GM12878 (cell line): Measurements from ENCODE around the gene MAN2B1.

Experiments
- BMI1 ChIP-seq: fragments of 450-650 bp; IDR thresholded peaks from 2 replicates; pipeline ENCODE4 v1.6.1; 2016; ENCODE audit warnings: mild to moderate bottlenecking, moderate library complexity, borderline replicate concordance
- CBFB ChIP-seq: IDR thresholded peaks from 2 replicates; pipeline ENCODE4 v1.6.1; 2016; ENCODE audit warnings: antibody characterized with exemption, low read depth
- EZH2 ChIP-seq: IDR thresholded peaks from 2 replicates; pipeline ENCODE4 v1.6.1; 2012; ENCODE audit warnings: low read depth, mild to moderate bottlenecking, control low read depth, inconsistent platforms, low read length, borderline replicate concordance; ENCODE audit not compliant: control insufficient read depth
- NRF1 ChIP-seq: conservative IDR thresholded peaks from 2 replicates; pipeline ENCODE4 v1.6.1; 2011; ENCODE audit warnings: mild to moderate bottlenecking, low read depth, low read length, improper control_type of control experiment
- PML ChIP-seq: IDR thresholded peaks from 2 replicates; pipeline ENCODE4 v1.6.1; 2012; ENCODE audit warnings: low read length, inconsistent platforms

DNA sequence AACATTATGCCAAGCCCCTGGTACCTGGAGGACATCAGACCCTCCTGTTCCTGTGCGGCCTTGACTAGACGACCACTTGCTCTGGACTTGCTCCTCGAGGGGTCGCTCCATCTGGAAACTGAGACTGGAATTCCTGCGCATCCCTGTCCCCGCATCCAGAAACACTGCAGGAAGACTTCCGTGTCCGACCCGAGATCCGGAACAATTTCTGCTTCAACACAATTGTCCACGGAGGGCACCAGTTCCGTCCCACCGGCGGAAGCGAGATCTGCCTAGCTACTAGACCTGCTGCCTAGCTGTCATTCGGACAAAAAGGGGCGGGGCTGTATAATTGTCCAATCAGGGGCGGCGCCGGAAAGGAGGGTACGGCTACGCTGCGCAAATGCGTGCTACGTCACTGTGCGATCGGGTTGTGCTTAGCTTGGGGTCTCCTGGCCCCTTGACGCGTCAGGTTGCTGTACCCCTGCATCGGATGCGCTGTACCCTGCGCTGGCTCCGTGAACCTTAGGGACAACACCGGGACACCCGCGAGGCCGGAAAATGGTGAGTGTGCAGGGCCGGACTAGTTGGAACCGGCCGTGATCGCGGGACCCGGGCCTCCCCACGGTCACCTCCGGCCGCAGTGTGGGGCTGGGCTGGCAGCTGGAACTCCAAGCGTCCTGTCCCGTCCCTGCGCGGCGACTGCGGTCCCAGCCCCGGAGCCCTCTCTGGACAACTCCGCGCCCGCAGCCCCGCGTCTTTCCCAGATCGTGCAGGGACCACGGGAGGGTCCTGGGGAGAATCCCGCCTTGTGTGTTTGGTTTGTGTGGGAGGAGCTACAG, 55.8 kb downstream of the MAN2B1 start, which contains the start of the genes ZNF490 and ZNF791:
- peak; percentile 9; the same call in 1 of the 2 replicates for TF ChIP-seq NRF1
- no peak for TF ChIP-seq BMI1
- TF ChIP-seq PML = peak; percentile 57; the same call in 1 of the 2 replicates
- peak; percentile 57; the same call in 1 of the 2 replicates for TF ChIP-seq CBFB
- TF ChIP-seq EZH2 = no peak
